K562 (cell line): Measurements from ENCODE around the gene TFB2M. TPM values are rescaled to one million over a fixed set of nuclear protein-coding genes. Genes with fewer than 3 reads are reported as not detected.

Experiments
- ATAC-seq: fragments of 200-7000 bp; cut with Tn5 transposase; 3 replicates; pipeline ENCODE4 v1.9.1; 2020; ENCODE audit warnings: moderate library complexity
- BruUV-seq: library from RNA; stranded (reverse); fragments of 400-500 nt; replicated peaks from 2 replicates; lab custom pipeline; 2021; lab: Mats Ljungman, UMichigan
- CTCF ChIA-PET: fragments of 300-600 bp; formaldehyde crosslinking; extraction: SDS; loops from one replicate; lab custom pipeline; 2021; ENCODE audit warnings: low intra/inter-chr PET ratio; lab: Yijun Ruan, JAX
- POLR2A ChIA-PET: fragments of 300-600, 350-650 bp; sonication (Branson Sonifier 250); formaldehyde crosslinking; extraction: SDS; loops from one replicate; lab custom pipeline; 2021; ENCODE audit warnings: antibody characterized with exemption, inconsistent platforms; lab: Yijun Ruan, JAX
- DNase-seq, 4 experiments: peaks; one replicate each; pipeline versions ENCODE4 v3.0.0 to v3.0.0-alpha.2; 2011 to 2018; ENCODE audit warnings: low spot score in 3 of 4, mixed read lengths in 3 of 4; ENCODE audit errors: extremely low read depth in 1 of 4
- FAIRE-seq: peaks from 2 replicates; lab custom pipeline; 2011; peaks lifted over from hg19 to GRCh38; lab: Jason Lieb, UNC
- H2AFZ ChIP-seq: 2 replicates; pipeline ENCODE4 v1.6.0; 2011; ENCODE audit warnings: low read depth, low read length, control low read depth, inconsistent platforms
- H3K27ac ChIP-seq: fragments of 200-600 bp; 3 replicates; pipeline ENCODE4 v1.8.0; 2011; ENCODE audit warnings: low read depth, mild to moderate bottlenecking, control low read depth, inconsistent platforms, low read length, moderate library complexity, mixed read lengths; ENCODE audit errors: extremely low read depth
- H3K27me3 ChIP-seq, 2 experiments: fragments of 300-600 bp in 1 of 2; 2 replicates in 1 of 2; 3 replicates in 1 of 2; pipeline versions ENCODE4 v1.6.0 to v1.8.0; 2011; ENCODE audit warnings: inconsistent platforms in 2 of 2, low read length in 2 of 2, mild to moderate bottlenecking in 1 of 2, mixed read lengths in 1 of 2, moderate library complexity in 1 of 2; ENCODE audit not compliant: control insufficient read depth in 2 of 2, insufficient read depth in 2 of 2
- H3K36me3 ChIP-seq: fragments of 300-600 bp; 3 replicates; pipeline ENCODE4 v1.8.0; 2011; ENCODE audit warnings: mild to moderate bottlenecking, low read length, inconsistent platforms; ENCODE audit not compliant: control insufficient read depth, insufficient read depth
- H3K4me1 ChIP-seq, 2 experiments: fragments of 200-600 bp in 1 of 2; replicated peaks in 1 of 2; 2 replicates in 1 of 2; 3 replicates in 1 of 2; pipeline versions ENCODE4 v1.5.1 to v1.8.0; 2011; ENCODE audit warnings: inconsistent platforms in 2 of 2, low read length in 2 of 2, mild to moderate bottlenecking in 1 of 2, mixed read lengths in 1 of 2, moderate library complexity in 1 of 2; ENCODE audit not compliant: control insufficient read depth in 2 of 2, insufficient read depth in 2 of 2
- H3K4me2 ChIP-seq: 2 replicates; pipeline ENCODE4 v1.6.1; 2011; ENCODE audit warnings: low read length, control low read depth, inconsistent platforms, mixed read lengths; ENCODE audit not compliant: insufficient read depth
- H3K4me3 ChIP-seq: fragments of 200-600 bp; sonication (generic), shearing (Covaris generic); 2 replicates; pipeline ENCODE4 v1.5.1; 2016; ENCODE audit warnings: control low read depth, inconsistent platforms
- H3K79me2 ChIP-seq: fragments of 200-600 bp; 3 replicates; pipeline ENCODE4 v1.8.0; 2011; ENCODE audit warnings: low read length, inconsistent platforms; ENCODE audit not compliant: control insufficient read depth, insufficient read depth
- H3K9ac ChIP-seq, 2 experiments: 2 replicates each; pipeline versions ENCODE4 v1.6.0 to v1.6.1; 2011; ENCODE audit warnings: low read depth in 2 of 2, low read length in 2 of 2, control low read depth in 1 of 2, inconsistent platforms in 1 of 2, mild to moderate bottlenecking in 1 of 2, mixed read lengths in 1 of 2; ENCODE audit not compliant: insufficient read depth in 1 of 2
- H3K9me1 ChIP-seq: one replicate; pipeline ENCODE4 v1.6.0; 2011; ENCODE audit warnings: inconsistent platforms, mild to moderate bottlenecking, low read length, moderate library complexity; ENCODE audit not compliant: control insufficient read depth, insufficient read depth
- H3K9me3 ChIP-seq: replicated peaks from 2 replicates; pipeline ENCODE4 v1.5.1; 2011; ENCODE audit warnings: low read depth, low read length, inconsistent platforms; ENCODE audit not compliant: control insufficient read depth, insufficient read depth
- H4K20me1 ChIP-seq: replicated peaks from 2 replicates; pipeline ENCODE4 v1.6.1; 2011; ENCODE audit warnings: low read length, inconsistent platforms, mixed read lengths; ENCODE audit not compliant: control insufficient read depth, insufficient read depth
- FOXJ2 ChIP-seq: fragments of 200-800 bp; sonication (Bioruptor generic); IDR thresholded peaks from 2 replicates; pipeline ENCODE4 v1.6.1; 2016; ENCODE audit warnings: missing genetic modification characterization, missing compliant biosample characterization
- GATAD2B ChIP-seq: fragments of 450-650 bp; IDR thresholded peaks from 2 replicates; pipeline ENCODE4 v1.6.1; 2017; ENCODE audit warnings: mild to moderate bottlenecking, borderline replicate concordance
- GTF2E2 ChIP-seq: fragments of 200-800 bp; sonication (Bioruptor generic); IDR thresholded peaks from 2 replicates; pipeline ENCODE4 v1.6.1; 2016; ENCODE audit warnings: missing genetic modification characterization, missing compliant biosample characterization
- KAT7 ChIP-seq: sonication (generic); formaldehyde crosslinking; IDR thresholded peaks from 2 replicates; pipeline ENCODE4 v1.8.0; 2022; ENCODE audit warnings: missing genetic modification reagents, mild to moderate bottlenecking, borderline replicate concordance
- MLLT1 ChIP-seq, 2 experiments: fragments of 450-650 bp; IDR thresholded peaks; 2 replicates each; pipeline ENCODE4 v1.6.1; 2016
- NCOA1 ChIP-seq: fragments of 450-650 bp; IDR thresholded peaks from 2 replicates; pipeline ENCODE4 v1.6.1; 2016; ENCODE audit warnings: low read depth
- PRMT5 ChIP-seq: sonication (generic); formaldehyde crosslinking; IDR thresholded peaks from 2 replicates; pipeline ENCODE4 v1.5.0; 2020; ENCODE audit warnings: missing genetic modification reagents
- SMARCB1 ChIP-seq: IDR thresholded peaks from 2 replicates; pipeline ENCODE4 v1.6.1; 2011; ENCODE audit warnings: improper control_type of control experiment, low read depth; ENCODE audit not compliant: insufficient read length
- SUPT5H ChIP-seq: fragments of 450-650 bp; IDR thresholded peaks from 2 replicates; pipeline ENCODE4 v1.6.1; 2016
- U2AF2 ChIP-seq: fragments of 200-400 bp; formaldehyde crosslinking; optimal IDR thresholded peaks from 2 replicates; pipeline ENCODE3; 2017; ENCODE audit warnings: low read depth, mild to moderate bottlenecking, low read length
- ZNF316 ChIP-seq: fragments of 450-650 bp; IDR thresholded peaks from 2 replicates; pipeline ENCODE4 v1.6.1; 2016
- whole genome bisulfite sequencing: fragments of 100-300 bp; shearing (Covaris generic); methylation state at CpG from one replicate; pipeline ENCODE4 v1.1.6; 2016; ENCODE audit warnings: low coverage, mixed read lengths; ENCODE audit not compliant: insufficient coverage; ENCODE audit errors: missing lambda C conversion rate; 5-methylcytosine and 5-hydroxymethylcytosine counted together
- in situ Hi-C: fragments of 300-500 bp; cut with MboI; formaldehyde crosslinking; loops from 4 replicates; pipeline ENCODE4 v1.15.0; 2018; ENCODE audit warnings: inconsistent platforms, mixed read lengths
- intact Hi-C: fragments of 100-400 bp; cut with micrococcal nuclease; formaldehyde crosslinking; loops from 2 replicates; pipeline ENCODE4 v1.14.2; 2022
- polyA plus RNA-seq, 8 experiments: library from polyadenylated mRNA; depleted of rRNA in 4 of 8; stranded (reverse) in 5 of 8; unstranded in 3 of 8; fragments of >200 nt; fragmentation: Nextera tagmentation in 2 of 8; fragmentation: Illumina TruSeq in 1 of 8; extraction: Ambion mirVana in 2 of 8; extraction: Trizol in 1 of 8; gene quantifications; 2 replicates each; pipeline versions ENCODE4 v1.2.1 to v1.2.3, GENCODE V29; 2011 to 2014; ENCODE audit warnings: inconsistent platforms in 1 of 8, missing spikeins in 1 of 8
- total RNA-seq, 7 experiments: library from RNA; depleted of rRNA in 6 of 7; stranded (reverse); fragments of >200 nt in 6 of 7; fragmentation: Illumina TruSeq in 2 of 7; extraction: Trizol in 2 of 7; gene quantifications; 2 replicates each; pipeline versions ENCODE4 v1.2.1 to v1.2.3, GENCODE V29; 2011 to 2021; ENCODE audit warnings: low replicate concordance in 1 of 7
- TF ChIP-seq, protein P1 (sequence below), 2 experiments: fragments of 450-650 bp in 1 of 2; sonication (generic) in 1 of 2; formaldehyde crosslinking in 1 of 2; IDR thresholded peaks; 2 replicates each; pipeline versions ENCODE4 v1.7.1 to v1.9.0; 2016 to 2022; ENCODE audit warnings: inconsistent platforms in 1 of 2, mild to moderate bottlenecking in 1 of 2, missing genetic modification reagents in 1 of 2

Gene TFB2M
- total and polyA plus RNA-seq, 9 of the 15 experiments (the other 6 are each of a cell fraction or from before 2014, with no cell fraction given), result 55.1 to 162 (median 70.6) TPM

GRCh38 chr1:246583056-246583440, 17.0 kb upstream of the TFB2M start:
- POLR2A ChIA-PET, result interaction anchor here (0.6 to 5.7 kb wide), 6 partner anchors 11 to 67 kb away, joined by 3 to 26 read pairs (median 3); partner anchors contain the start of genes CNST and TFB2M
- H3K79me2 ChIP-seq, result peaks cover 98% of the 10 kb centered on the region
- BruUV-seq, result no TSS peak
- no peak for TF ChIP-seq KAT7 (CRISPR knock-in tag)
- peak in 1 of 2 experiments; percentile 51; a peak in 1 of 4 replicates for TF ChIP-seq MLLT1 (IDR thresholded peaks at IDR 0.05)
- TF ChIP-seq SMARCB1, result peak; percentile 60
- TF ChIP-seq GTF2E2 (tag), result 0 out of 2 replicates have a peak, but pooled peaks have one; percentile 6
- 0 out of 2 replicates have a peak, but pooled peaks have one; percentile 2 for TF ChIP-seq FOXJ2 (tag)
- TF ChIP-seq SUPT5H, result no peak
- TF ChIP-seq ZNF316, result no peak
- TF ChIP-seq GATAD2B, result no peak
- TF ChIP-seq NCOA1, result 0 out of 2 replicates have a peak, but pooled peaks have one; percentile 41
- TF ChIP-seq, protein P1, sequence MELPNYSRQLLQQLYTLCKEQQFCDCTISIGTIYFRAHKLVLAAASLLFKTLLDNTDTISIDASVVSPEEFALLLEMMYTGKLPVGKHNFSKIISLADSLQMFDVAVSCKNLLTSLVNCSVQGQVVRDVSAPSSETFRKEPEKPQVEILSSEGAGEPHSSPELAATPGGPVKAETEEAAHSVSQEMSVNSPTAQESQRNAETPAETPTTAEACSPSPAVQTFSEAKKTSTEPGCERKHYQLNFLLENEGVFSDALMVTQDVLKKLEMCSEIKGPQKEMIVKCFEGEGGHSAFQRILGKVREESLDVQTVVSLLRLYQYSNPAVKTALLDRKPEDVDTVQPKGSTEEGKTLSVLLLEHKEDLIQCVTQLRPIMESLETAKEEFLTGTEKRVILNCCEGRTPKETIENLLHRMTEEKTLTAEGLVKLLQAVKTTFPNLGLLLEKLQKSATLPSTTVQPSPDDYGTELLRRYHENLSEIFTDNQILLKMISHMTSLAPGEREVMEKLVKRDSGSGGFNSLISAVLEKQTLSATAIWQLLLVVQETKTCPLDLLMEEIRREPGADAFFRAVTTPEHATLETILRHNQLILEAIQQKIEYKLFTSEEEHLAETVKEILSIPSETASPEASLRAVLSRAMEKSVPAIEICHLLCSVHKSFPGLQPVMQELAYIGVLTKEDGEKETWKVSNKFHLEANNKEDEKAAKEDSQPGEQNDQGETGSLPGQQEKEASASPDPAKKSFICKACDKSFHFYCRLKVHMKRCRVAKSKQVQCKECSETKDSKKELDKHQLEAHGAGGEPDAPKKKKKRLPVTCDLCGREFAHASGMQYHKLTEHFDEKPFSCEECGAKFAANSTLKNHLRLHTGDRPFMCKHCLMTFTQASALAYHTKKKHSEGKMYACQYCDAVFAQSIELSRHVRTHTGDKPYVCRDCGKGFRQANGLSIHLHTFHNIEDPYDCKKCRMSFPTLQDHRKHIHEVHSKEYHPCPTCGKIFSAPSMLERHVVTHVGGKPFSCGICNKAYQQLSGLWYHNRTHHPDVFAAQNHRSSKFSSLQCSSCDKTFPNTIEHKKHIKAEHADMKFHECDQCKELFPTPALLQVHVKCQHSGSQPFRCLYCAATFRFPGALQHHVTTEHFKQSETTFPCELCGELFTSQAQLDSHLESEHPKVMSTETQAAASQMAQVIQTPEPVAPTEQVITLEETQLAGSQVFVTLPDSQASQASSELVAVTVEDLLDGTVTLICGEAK (IDR thresholded peaks at IDR 0.05), result peak; percentile 45; the same call in 1 of the 2 replicates
- TF ChIP-seq, protein P1 (CRISPR knock-in tag; IDR thresholded peaks at IDR 0.05), result no peak
- TF ChIP-seq PRMT5 (CRISPR knock-in tag), result no peak
- no peak for TF ChIP-seq U2AF2

More at GRCh38 chr1:246583056-246583440, 17.0 kb upstream of the TFB2M start:
- no peaks in the 10 kb centered on the region for H3K27me3 ChIP-seq
- H3K4me3 ChIP-seq, result peak overlapping the region; percentile 15
- intact Hi-C loops (loop anchor here (2.0 kb wide), 1 partner anchor 16 kb away; the partner anchor contains the start of genes CNST and TFB2M), in situ Hi-C loops (no loop called here)
- DNase-seq (no peak), FAIRE-seq (no peak), ATAC-seq (no peak)
- peaks cover 31 to 58% of the 10 kb centered on the region in 2 experiments for H3K4me1 ChIP-seq
- peaks cover 44% of the 10 kb centered on the region for H3K36me3 ChIP-seq
- H3K9me3 ChIP-seq, result no peaks in the 10 kb centered on the region
- peak overlapping the region; percentile 79 for H3K4me2 ChIP-seq
- no peak overlapping the region; the same call in 1 of the 2 replicates for H2AFZ ChIP-seq
- H3K27ac ChIP-seq, result peak overlapping the region; percentile 89
- CTCF ChIA-PET, result no interaction called here
- H3K9ac ChIP-seq, result peak overlapping the region; percentile 48 to 89
- no peaks in the 10 kb centered on the region for H3K9me1 ChIP-seq
- WGBS, result 38% methylated on average over 2 of the region's 2 CpGs
- H4K20me1 ChIP-seq, result no peaks in the 10 kb centered on the region
